ENCODE measurements around the gene NUDT16L1. TPM values are rescaled to one million over a fixed set of nuclear protein-coding genes. Genes with fewer than 3 reads are reported as not detected.
A peak's percentile ranks its signal among the peaks of the same experiment; 100 is the strongest.

NUDT16L1 gene
- polyA plus RNA-seq, 3 donors: 40.0 to 62.7 (median 41.1) TPM

GRCh38 chr16:4697848-4698291 is 4.5 kb downstream of the NUDT16L1 start:
- Mint-ChIP-seq H3K36me3 (peaks cover 39 to 71% of the 10 kb centered on the region in 2 donors), H3K4me3 (no peak overlapping the region), H3K27me3 (ENCODE audit: low read depth in 3 of 3) (no peaks in the 10 kb centered on the region), H3K9me3 (no peaks in the 10 kb centered on the region), H3K4me1 (peaks cover 8% of the 10 kb centered on the region), H3K27ac (no peak overlapping the region)
- Histone ChIP-seq H3K27me3 (ENCODE audit: control insufficient read depth in 2 of 2, insufficient read depth in 2 of 2, low read length in 2 of 2) (no peaks in the 10 kb centered on the region), H3K79me2 (ENCODE audit: insufficient read depth, low read length) (peaks cover 28% of the 10 kb centered on the region), H3K4me1 (ENCODE audit: control insufficient read depth in 1 of 2, insufficient read depth in 2 of 2, low read length in 2 of 2) (peaks cover 10 to 19% of the 10 kb centered on the region in 2 donors), H3K4me3 (replicated peaks in 1 of 3; ENCODE audit: low read depth in 2 of 3, low read length in 3 of 3) (no peak overlapping the region), H3K9ac (ENCODE audit: insufficient read depth, low read length, poor library complexity, severe bottlenecking) (no peak overlapping the region), H3K27ac (ENCODE audit: low read depth in 1 of 2, low read length in 2 of 2) (no peak overlapping the region), H4K20me1 (ENCODE audit: insufficient read depth, low read length) (peaks cover 21% of the 10 kb centered on the region), H3K4me2 (replicated peaks; ENCODE audit: extremely low read depth, low read length, poor library complexity, severe bottlenecking) (no peak overlapping the region), H3K9me3 (replicated peaks in 1 of 2; ENCODE audit: control insufficient read depth in 1 of 2, insufficient read depth in 1 of 2, low read length in 2 of 2) (no peaks in the 10 kb centered on the region), H2AFZ (ENCODE audit: insufficient read depth, low read depth, low read length, poor library complexity, severe bottlenecking) (no peak overlapping the region), H3K36me3 (replicated peaks in 1 of 2; ENCODE audit: control insufficient read depth in 1 of 2, insufficient read depth in 2 of 2, low read length in 2 of 2) (peaks cover 60 to 76% of the 10 kb centered on the region in 2 donors)
- WGBS (ENCODE audit: insufficient coverage): 95% methylated on average over 6 of the region's 9 CpGs
- intact Hi-C loops (cut with micrococcal nuclease): no loop called here
- DNase-seq: peak in 1 of 3 donors; percentile 4
- no peak for TF ChIP-seq CTCF (IDR thresholded peaks at IDR 0.05)

GRCh38 chr16:4698321-4699045 is 5.1 kb downstream of the NUDT16L1 start:
- no peaks in the 10 kb centered on the region for H3K27me3 ChIP-seq (ENCODE audit: control insufficient read depth in 2 of 2, insufficient read depth in 2 of 2, low read length in 2 of 2)
- peaks cover 60 to 79% of the 10 kb centered on the region in 2 donors for H3K36me3 ChIP-seq (replicated peaks in 1 of 2; ENCODE audit: control insufficient read depth in 1 of 2, insufficient read depth in 2 of 2, low read length in 2 of 2)
- WGBS (ENCODE audit: insufficient coverage): 94% methylated on average over 30 of the region's 36 CpGs
- H3K27ac ChIP-seq (ENCODE audit: low read depth in 1 of 2, low read length in 2 of 2): no peak overlapping the region
- H3K9ac ChIP-seq (ENCODE audit: insufficient read depth, low read length, poor library complexity, severe bottlenecking): no peak overlapping the region
- no peak for DNase-seq
- Mint-ChIP-seq H3K4me1 (peaks cover 4% of the 10 kb centered on the region), H3K4me3 (no peak overlapping the region), H3K9me3 (no peaks in the 10 kb centered on the region), H3K27me3 (ENCODE audit: low read depth in 3 of 3) (peaks cover 0 to 2% (median 0%) of the 10 kb centered on the region in 3 donors), H3K36me3 (peaks cover 39 to 76% of the 10 kb centered on the region in 2 donors), H3K27ac (no peak overlapping the region)
- H2AFZ ChIP-seq (ENCODE audit: insufficient read depth, low read depth, low read length, poor library complexity, severe bottlenecking): no peak overlapping the region
- peaks cover 26% of the 10 kb centered on the region for H3K79me2 ChIP-seq (ENCODE audit: insufficient read depth, low read length)
- TF ChIP-seq CTCF (IDR thresholded peaks at IDR 0.05): no peak
- H3K9me3 ChIP-seq (replicated peaks in 1 of 2; ENCODE audit: control insufficient read depth in 1 of 2, insufficient read depth in 1 of 2, low read length in 2 of 2): no peaks in the 10 kb centered on the region
- no peak overlapping the region for H3K4me3 ChIP-seq (replicated peaks in 1 of 3; ENCODE audit: low read depth in 2 of 3, low read length in 3 of 3)
- H4K20me1 ChIP-seq (ENCODE audit: insufficient read depth, low read length): peaks cover 21% of the 10 kb centered on the region
- peaks cover 8 to 16% of the 10 kb centered on the region in 2 donors for H3K4me1 ChIP-seq (ENCODE audit: control insufficient read depth in 1 of 2, insufficient read depth in 2 of 2, low read length in 2 of 2)
- H3K4me2 ChIP-seq (replicated peaks; ENCODE audit: extremely low read depth, low read length, poor library complexity, severe bottlenecking): no peak overlapping the region
- intact Hi-C loops (cut with micrococcal nuclease): no loop called here
